IMR-90 (cell line): ENCODE data around the gene BTBD18. TPM values are rescaled to one million over a fixed set of nuclear protein-coding genes. Genes with fewer than 3 reads are reported as not detected.

Experiments used
- ATAC-seq: fragments of 200-7000 bp; cut with Tn5 transposase; 2 replicates; pipeline ENCODE4 v1.9.1; 2020; ENCODE audit warnings: low read depth, mild to moderate bottlenecking, moderate library complexity
- BruUV-seq: library from RNA; stranded (reverse); fragments of 400-500 nt; replicated peaks from 2 replicates; lab custom pipeline; 2021; lab: Mats Ljungman, UMichigan
- CTCF ChIA-PET: fragments of 300-600 bp; formaldehyde crosslinking; extraction: SDS; loops from one replicate; lab custom pipeline; 2021; ENCODE audit warnings: antibody characterized with exemption; lab: Yijun Ruan, JAX
- POLR2A ChIA-PET: fragments of 300-600 bp; sonication (Branson Sonifier 250); formaldehyde crosslinking; loops from one replicate; lab custom pipeline; 2022; ENCODE audit warnings: antibody characterized with exemption; ENCODE audit not compliant: unreplicated experiment; lab: Charles Lee
- DNase-seq: peaks from one replicate; pipeline ENCODE4 v3.0.0; 2013
- H2AFZ ChIP-seq: replicated peaks from 2 replicates; pipeline ENCODE3; 2013; ENCODE audit warnings: low read length, mild to moderate bottlenecking; ENCODE audit not compliant: poor library complexity
- H2AK5ac ChIP-seq: 2 replicates; pipeline ENCODE4 v1.6.1; 2013; ENCODE audit warnings: low read depth, low read length, inconsistent platforms
- H2AK9ac ChIP-seq: replicated peaks from 2 replicates; pipeline ENCODE3; 2013; ENCODE audit warnings: mild to moderate bottlenecking, low read depth, low read length, moderate library complexity; ENCODE audit not compliant: poor library complexity
- H2BK120ac ChIP-seq: 2 replicates; pipeline ENCODE4 v1.6.1; 2013; ENCODE audit warnings: low read depth, low read length, inconsistent platforms
- H2BK15ac ChIP-seq: 3 replicates; pipeline ENCODE4 v1.6.1; 2013; ENCODE audit warnings: low read depth, low read length, inconsistent platforms
- H2BK20ac ChIP-seq: 2 replicates; pipeline ENCODE4 v1.6.1; 2013; ENCODE audit warnings: low read depth, mild to moderate bottlenecking, inconsistent platforms, low read length, moderate library complexity
- H2BK5ac ChIP-seq: 2 replicates; pipeline ENCODE4 v1.6.1; 2013; ENCODE audit warnings: mild to moderate bottlenecking, low read depth, low read length, inconsistent platforms; ENCODE audit not compliant: poor library complexity, severe bottlenecking
- H3K14ac ChIP-seq: replicated peaks from 2 replicates; pipeline ENCODE4 v1.6.1; 2013; ENCODE audit warnings: low read depth, low read length, inconsistent platforms
- H3K18ac ChIP-seq: 2 replicates; pipeline ENCODE4 v1.6.1; 2013; ENCODE audit warnings: low read depth, low read length, control low read depth
- H3K23ac ChIP-seq: 2 replicates; pipeline ENCODE4 v1.6.1; 2013; ENCODE audit warnings: low read depth, low read length, inconsistent platforms
- H3K27ac ChIP-seq: 2 replicates; pipeline ENCODE4 v1.5.1; 2013; ENCODE audit warnings: mild to moderate bottlenecking, control low read depth, low read length; ENCODE audit not compliant: insufficient read depth
- H3K27me3 ChIP-seq: 2 replicates; pipeline ENCODE4 v1.6.1; 2013; ENCODE audit warnings: low read length; ENCODE audit not compliant: control insufficient read depth, insufficient read depth
- H3K36me3 ChIP-seq: 2 replicates; pipeline ENCODE4 v1.6.1; 2013; ENCODE audit warnings: low read length, mixed read lengths; ENCODE audit not compliant: control insufficient read depth, insufficient read depth
- H3K4ac ChIP-seq: 2 replicates; pipeline ENCODE4 v1.6.1; 2013; ENCODE audit warnings: low read depth, low read length, inconsistent platforms
- H3K4me1 ChIP-seq: 2 replicates; pipeline ENCODE4 v1.6.1; 2013; ENCODE audit warnings: low read length, mixed read lengths; ENCODE audit not compliant: control insufficient read depth, insufficient read depth
- H3K4me2 ChIP-seq: 2 replicates; pipeline ENCODE4 v1.6.1; 2013; ENCODE audit warnings: low read depth, mild to moderate bottlenecking, control low read depth, low read length, moderate library complexity
- H3K4me3 ChIP-seq: 2 replicates; pipeline ENCODE4 v1.5.1; 2013; ENCODE audit warnings: low read depth, mild to moderate bottlenecking, control low read depth, low read length, moderate library complexity; ENCODE audit not compliant: insufficient read depth
- H3K56ac ChIP-seq: 2 replicates; pipeline ENCODE4 v1.6.1; 2013; ENCODE audit warnings: low read length, inconsistent platforms; ENCODE audit not compliant: insufficient read depth; ENCODE audit errors: extremely low read depth
- H3K79me1 ChIP-seq, 2 experiments: 2 replicates each; pipeline ENCODE4 v1.6.1; 2013; ENCODE audit warnings: low read length in 2 of 2, inconsistent platforms in 1 of 2, low read depth in 1 of 2
- H3K9ac ChIP-seq: 2 replicates; pipeline ENCODE4 v1.6.1; 2013; ENCODE audit warnings: low read depth, low read length, control low read depth
- H3K9me1 ChIP-seq: 2 replicates; pipeline ENCODE4 v1.6.1; 2013; ENCODE audit warnings: low read length, inconsistent platforms; ENCODE audit not compliant: insufficient read depth
- H3K9me3 ChIP-seq: 2 replicates; pipeline ENCODE4 v1.6.1; 2013; ENCODE audit warnings: low read length; ENCODE audit not compliant: control insufficient read depth, insufficient read depth
- H4K20me1 ChIP-seq: 2 replicates; pipeline ENCODE4 v1.6.1; 2013; ENCODE audit warnings: low read length, inconsistent platforms; ENCODE audit not compliant: insufficient read depth
- H4K5ac ChIP-seq: 2 replicates; pipeline ENCODE4 v1.6.1; 2013; ENCODE audit warnings: mild to moderate bottlenecking, low read depth, low read length, control low read depth
- H4K8ac ChIP-seq, 2 experiments: 2 replicates each; pipeline ENCODE4 v1.6.1; 2013; ENCODE audit warnings: low read depth in 2 of 2, low read length in 2 of 2, control low read depth in 1 of 2, inconsistent platforms in 1 of 2
- H4K91ac ChIP-seq: 2 replicates; pipeline ENCODE4 v1.6.1; 2013; ENCODE audit warnings: low read depth, low read length, inconsistent platforms; ENCODE audit not compliant: insufficient read depth
- BHLHE40 ChIP-seq: fragments of 150-350 bp; IDR thresholded peaks from 2 replicates; pipeline ENCODE4 v1.6.1; 2016; ENCODE audit warnings: mild to moderate bottlenecking, low read depth, low read length
- CEBPB ChIP-seq: IDR thresholded peaks from 2 replicates; pipeline ENCODE4 v1.6.1; 2012; ENCODE audit warnings: low read depth, low read length, improper control_type of control experiment
- CHD1 ChIP-seq: IDR thresholded peaks from 2 replicates; pipeline ENCODE4 v1.6.1; 2012; ENCODE audit warnings: low read depth, low read length, improper control_type of control experiment
- MAZ ChIP-seq: IDR thresholded peaks from 2 replicates; pipeline ENCODE4 v1.6.1; 2012; ENCODE audit warnings: low read depth, mild to moderate bottlenecking, low read length, improper control_type of control experiment, moderate library complexity, borderline replicate concordance
- MXI1 ChIP-seq: IDR thresholded peaks from 2 replicates; pipeline ENCODE4 v1.6.1; 2012; ENCODE audit warnings: low read depth, mild to moderate bottlenecking, low read length, moderate library complexity, borderline replicate concordance
- NFE2L2 ChIP-seq: fragments of 150-350 bp; IDR thresholded peaks from 2 replicates; pipeline ENCODE4 v1.6.1; 2016; ENCODE audit warnings: low read depth, mild to moderate bottlenecking, low read length
- POLR2A ChIP-seq: IDR thresholded peaks from 2 replicates; pipeline ENCODE4 v1.6.1; 2012; ENCODE audit warnings: mild to moderate bottlenecking, low read depth, low read length
- RAD21 ChIP-seq: IDR thresholded peaks from 2 replicates; pipeline ENCODE4 v1.6.1; 2012; ENCODE audit warnings: low read length, improper control_type of control experiment
- RCOR1 ChIP-seq: IDR thresholded peaks from 2 replicates; pipeline ENCODE4 v1.6.1; 2012; ENCODE audit warnings: mild to moderate bottlenecking, low read length, improper control_type of control experiment; ENCODE audit not compliant: insufficient replicate concordance
- RFX5 ChIP-seq: IDR thresholded peaks from 2 replicates; pipeline ENCODE4 v1.8.0; 2012; ENCODE audit warnings: low read depth, mild to moderate bottlenecking, low read length, moderate library complexity
- SMC3 ChIP-seq: fragments of 150-350 bp; IDR thresholded peaks from 2 replicates; pipeline ENCODE4 v1.6.1; 2016; ENCODE audit warnings: low read depth, mild to moderate bottlenecking, antibody characterized with exemption, low read length, moderate library complexity
- WGBS, 2 experiments: methylation state at CpG; one replicate each; pipeline versions ENCODE4 v1.1.5 to v1.1.7; 2013; ENCODE audit warnings: missing lambda C conversion rate in 2 of 2; ENCODE audit not compliant: insufficient read length in 1 of 2; ENCODE audit errors: extremely low coverage in 2 of 2; 5-methylcytosine and 5-hydroxymethylcytosine counted together
- dilution Hi-C: fragments of 300-500 bp; cut with HindIII; formaldehyde crosslinking; loops from one replicate; pipeline ENCODE4 v1.14.3; 2018; ENCODE audit warnings: low sequenced_read_pairs; ENCODE audit not compliant: unreplicated experiment
- in situ Hi-C: fragments of 300-500 bp; cut with MboI; formaldehyde crosslinking; loops from 3 replicates; pipeline ENCODE4 v1.14.3; 2019; ENCODE audit warnings: low sequenced_read_pairs, inconsistent platforms, mixed read lengths
- intact Hi-C: fragments of 100-400 bp; cut with micrococcal nuclease; formaldehyde crosslinking; loops from 2 replicates; pipeline ENCODE4 v1.10.0; 2022
- polyA plus RNA-seq, 3 experiments: library from polyadenylated mRNA; depleted of rRNA; stranded (reverse); fragments of >200 nt; gene quantifications; 2 replicates each; pipeline ENCODE4 v1.2.3, GENCODE V29; 2012; ENCODE audit warnings: low replicate concordance in 1 of 3
- total RNA-seq: library from RNA; depleted of rRNA; stranded (reverse); fragments of >200 nt; gene quantifications from 2 replicates; pipeline ENCODE4 v1.2.3, GENCODE V29; 2012
- TF ChIP-seq, protein P1 (sequence below): fragments of 150-350 bp; IDR thresholded peaks from 2 replicates; pipeline ENCODE4 v1.6.1; 2017; ENCODE audit warnings: mild to moderate bottlenecking, antibody characterized with exemption, low read length, low read depth
- TF ChIP-seq, protein P2 (sequence below): fragments of 150-350 bp; IDR thresholded peaks from 2 replicates; pipeline ENCODE4 v1.6.1; 2016; ENCODE audit warnings: low read depth, mild to moderate bottlenecking, low read length, moderate library complexity, borderline replicate concordance

BTBD18 gene
- total and polyA plus RNA-seq, 2 of the 4 experiments (the other 2 are of a cell fraction), result not detected

DNA sequence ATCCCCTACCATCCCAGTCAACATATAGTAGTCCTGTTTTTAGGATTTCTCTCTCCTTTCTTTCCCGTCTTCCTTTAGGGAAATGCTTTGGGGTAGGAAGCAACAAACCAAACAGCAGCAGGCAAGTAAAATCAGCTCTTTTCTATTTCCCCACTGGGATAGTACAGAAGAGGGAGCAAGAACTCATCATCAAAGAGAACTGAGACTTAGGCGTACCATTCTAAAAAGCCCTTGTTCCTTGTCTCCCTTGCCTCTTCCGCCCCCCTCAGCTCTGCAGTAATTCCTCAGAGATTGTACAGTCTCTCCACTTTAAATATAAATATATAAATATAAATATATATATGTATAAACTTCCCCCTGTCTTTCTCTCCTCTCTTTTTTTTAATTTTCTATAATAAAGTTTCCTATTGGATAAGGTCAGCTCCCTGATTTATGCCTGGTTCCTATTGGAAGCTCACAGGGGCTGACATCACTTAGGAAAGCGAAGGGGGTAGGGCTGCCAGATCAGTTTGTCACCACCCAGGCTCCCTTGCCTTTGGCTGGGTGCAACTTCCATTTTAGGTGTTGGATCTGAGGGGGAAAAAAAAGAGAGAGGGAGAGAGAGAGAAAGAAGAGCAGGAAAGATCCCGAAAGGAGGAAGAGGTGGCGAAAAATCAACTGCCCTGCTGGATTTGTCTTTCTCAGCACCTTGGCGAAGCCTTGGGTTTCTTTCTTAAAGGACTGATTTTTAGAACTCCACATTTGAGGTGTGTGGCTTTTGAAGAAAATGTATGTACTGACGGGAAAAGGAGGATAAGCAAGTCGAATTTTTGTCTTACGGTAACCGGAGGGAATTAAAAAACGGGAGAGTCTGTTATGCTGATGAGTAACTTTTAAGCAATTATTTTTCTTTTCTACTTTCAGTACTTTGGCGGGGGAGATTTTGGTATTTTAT, 9.9 kb upstream of the BTBD18 start, which contains the start of gene CTNND1 (continued):
- TF ChIP-seq, protein P1, sequence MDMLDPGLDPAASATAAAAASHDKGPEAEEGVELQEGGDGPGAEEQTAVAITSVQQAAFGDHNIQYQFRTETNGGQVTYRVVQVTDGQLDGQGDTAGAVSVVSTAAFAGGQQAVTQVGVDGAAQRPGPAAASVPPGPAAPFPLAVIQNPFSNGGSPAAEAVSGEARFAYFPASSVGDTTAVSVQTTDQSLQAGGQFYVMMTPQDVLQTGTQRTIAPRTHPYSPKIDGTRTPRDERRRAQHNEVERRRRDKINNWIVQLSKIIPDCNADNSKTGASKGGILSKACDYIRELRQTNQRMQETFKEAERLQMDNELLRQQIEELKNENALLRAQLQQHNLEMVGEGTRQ, result no peak
- TF ChIP-seq RAD21, result no peak

- no peaks in the 10 kb centered on the region for H3K9me3 ChIP-seq
- ATAC-seq (no peak), DNase-seq (no peak)
- H3K4me3 ChIP-seq, result no peak overlapping the region
- no peak overlapping the region for H3K9ac ChIP-seq
- H3K56ac ChIP-seq, result no peak overlapping the region
- no peaks in the 10 kb centered on the region for H3K36me3 ChIP-seq
- H4K91ac ChIP-seq, result no peak overlapping the region
- H2AK5ac ChIP-seq, result no peak overlapping the region
- H2AFZ ChIP-seq, result no peak overlapping the region
- H3K4ac ChIP-seq, result no peak overlapping the region
- no peak overlapping the region for H4K5ac ChIP-seq
- BruUV-seq, result no TSS peak
- peaks cover 2% of the 10 kb centered on the region; the same call in 1 of the 2 replicates for H3K4me1 ChIP-seq
- no peaks in the 10 kb centered on the region for H3K9me1 ChIP-seq
- intact Hi-C loops, result no loop called here
- no peak overlapping the region for H3K18ac ChIP-seq
- no peak overlapping the region for H2BK120ac ChIP-seq
- no peak overlapping the region for H4K8ac ChIP-seq
- H3K4me2 ChIP-seq, result no peak overlapping the region
- ChIA-PET CTCF (interaction anchor here (0.6 to 2.7 kb wide), 2 partner anchors 43 to 302 kb away, joined by 3 to 10 read pairs; no protein-coding TSS in a partner anchor), POLR2A (no interaction called here)
- no peak overlapping the region for H3K23ac ChIP-seq
- dilution Hi-C loops, result no loop called here
- in situ Hi-C loops, result no loop called here
- no peak overlapping the region for H2BK5ac ChIP-seq
- H4K20me1 ChIP-seq, result no peaks in the 10 kb centered on the region
- no peak overlapping the region for H2BK15ac ChIP-seq
- no peak overlapping the region for H2AK9ac ChIP-seq
- H3K27ac ChIP-seq, result no peak overlapping the region
- H2BK20ac ChIP-seq, result no peak overlapping the region
- H3K79me1 ChIP-seq, result 0 out of 4 replicates have a peak, but pooled peaks cover 0 to 3% of the 10 kb centered on the region in 2 experiments
- WGBS, 2 experiments, result no CpG with 5 or more reads among the region's 3 CpGs
- no peaks in the 10 kb centered on the region for H3K27me3 ChIP-seq
- H3K14ac ChIP-seq, result no peak overlapping the region
- TF ChIP-seq MXI1 (no peak), CEBPB (no peak), SMC3 (no peak), CHD1 (no peak), RCOR1 (no peak), MAZ (no peak), POLR2A (no peak), NFE2L2 (no peak), BHLHE40 (no peak), RFX5 (no peak)
- TF ChIP-seq, protein P1, result no peak
- TF ChIP-seq, protein P2, sequence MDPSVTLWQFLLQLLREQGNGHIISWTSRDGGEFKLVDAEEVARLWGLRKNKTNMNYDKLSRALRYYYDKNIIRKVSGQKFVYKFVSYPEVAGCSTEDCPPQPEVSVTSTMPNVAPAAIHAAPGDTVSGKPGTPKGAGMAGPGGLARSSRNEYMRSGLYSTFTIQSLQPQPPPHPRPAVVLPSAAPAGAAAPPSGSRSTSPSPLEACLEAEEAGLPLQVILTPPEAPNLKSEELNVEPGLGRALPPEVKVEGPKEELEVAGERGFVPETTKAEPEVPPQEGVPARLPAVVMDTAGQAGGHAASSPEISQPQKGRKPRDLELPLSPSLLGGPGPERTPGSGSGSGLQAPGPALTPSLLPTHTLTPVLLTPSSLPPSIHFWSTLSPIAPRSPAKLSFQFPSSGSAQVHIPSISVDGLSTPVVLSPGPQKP, result no peak
Measured at GRCh38 chr11:57758174-57758573, 6.6 kb upstream of the BTBD18 start.
